ENCODE data around the gene RNF150.
"Not testable (repeated sequence)": the region's sequence is repeated elsewhere in the genome, so short reads cannot be mapped to it uniquely, and the experiment has no call there.

The RNF150 gene

GRCh38 chr4:141074098-141074878 lies 59.0 kb downstream of the RNF150 start:
- no peak for DNase-seq

DNA sequence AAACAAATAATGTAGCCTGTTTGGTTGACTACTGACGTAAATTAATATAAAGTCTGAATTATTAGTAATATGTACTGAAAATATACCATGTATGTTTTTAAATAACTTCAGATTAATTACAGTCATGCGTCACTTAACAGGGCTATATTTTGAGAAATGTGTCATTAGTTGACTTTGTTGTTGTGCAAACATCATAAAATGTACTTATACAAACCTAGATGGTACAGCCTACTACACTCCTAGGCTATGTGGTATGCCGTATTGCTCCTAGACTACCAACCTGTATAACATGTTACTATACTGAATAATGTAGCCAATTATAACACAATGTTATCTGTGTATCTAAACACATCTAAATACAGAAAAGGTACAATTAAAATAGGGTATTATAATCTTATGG lies 66.6 kb downstream of the RNF150 start:
- no peak for DNase-seq

GRCh38 chr4:141065872-141066271 lies 67.4 kb downstream of the RNF150 start:
- no peak for DNase-seq

GRCh38 chr4:141062651-141063050 lies 70.6 kb downstream of the RNF150 start:
- DNase-seq, result no peak

DNA sequence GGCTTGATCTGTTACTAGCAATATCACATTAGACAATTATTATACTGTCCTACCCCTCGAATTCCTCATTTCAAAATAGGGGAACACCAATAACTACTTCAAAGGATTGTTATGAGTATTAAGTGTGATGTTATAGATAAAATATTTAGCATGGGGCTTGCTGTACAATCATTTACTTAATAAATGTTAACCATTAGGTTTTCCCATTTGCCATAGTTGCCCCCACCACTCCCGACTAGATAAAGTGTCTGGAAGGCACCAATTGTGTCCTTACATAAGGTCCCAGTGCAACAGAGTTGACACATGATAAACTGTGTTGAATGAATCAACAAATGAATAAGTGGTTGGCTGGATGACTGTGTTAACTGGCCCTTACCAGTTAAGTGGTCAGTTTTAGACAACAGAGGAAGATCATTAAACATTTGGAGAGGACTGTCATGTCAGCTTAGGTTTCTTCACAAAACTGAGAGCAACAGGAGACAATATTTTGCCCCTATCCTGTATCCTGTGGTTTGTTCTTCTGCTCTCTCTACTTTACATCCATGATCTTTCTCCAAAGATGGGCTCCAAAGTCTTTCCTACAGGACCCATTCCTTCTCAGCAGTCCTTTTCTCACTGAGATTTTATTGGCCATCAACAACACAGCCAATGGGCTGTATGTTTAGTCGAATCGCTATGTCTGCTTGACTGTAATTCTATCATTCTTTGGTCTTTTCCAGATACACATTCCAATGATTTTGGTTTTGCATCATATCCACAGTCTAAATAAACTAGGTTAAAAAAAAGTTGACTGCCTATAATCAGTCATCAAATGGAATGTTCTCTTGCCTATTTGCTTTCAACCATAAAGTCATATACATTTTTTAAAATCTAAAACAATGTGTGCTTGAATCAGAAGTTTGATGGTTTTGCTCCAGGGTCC lies 74.4 kb downstream of the RNF150 start:
- no peak for DNase-seq

DNA sequence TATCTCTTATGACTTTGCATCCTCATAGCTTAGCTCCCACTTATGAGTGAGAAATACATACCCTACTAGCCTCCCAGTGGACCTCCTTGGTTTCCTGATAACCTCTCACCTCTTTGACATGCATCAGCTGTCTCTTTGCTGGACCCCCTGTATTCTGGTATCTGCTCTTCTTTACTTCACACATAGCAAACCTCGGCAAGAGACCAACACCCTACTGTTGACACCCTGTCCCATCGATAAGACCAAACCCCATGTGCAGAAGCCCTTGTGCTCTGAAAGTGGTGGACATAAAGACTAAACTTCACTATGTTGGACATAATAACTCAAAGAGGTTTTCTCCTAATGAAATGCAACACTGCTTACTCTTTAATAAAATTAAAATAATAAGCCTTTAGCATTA lies 75.7 kb downstream of the RNF150 start:
- no peak for DNase-seq

GRCh38 chr4:141056473-141056872 lies 76.8 kb downstream of the RNF150 start:
- DNase-seq, result no peak

GRCh38 chr4:141054446-141054845 lies 78.8 kb downstream of the RNF150 start:
- DNase-seq, result no peak

DNA sequence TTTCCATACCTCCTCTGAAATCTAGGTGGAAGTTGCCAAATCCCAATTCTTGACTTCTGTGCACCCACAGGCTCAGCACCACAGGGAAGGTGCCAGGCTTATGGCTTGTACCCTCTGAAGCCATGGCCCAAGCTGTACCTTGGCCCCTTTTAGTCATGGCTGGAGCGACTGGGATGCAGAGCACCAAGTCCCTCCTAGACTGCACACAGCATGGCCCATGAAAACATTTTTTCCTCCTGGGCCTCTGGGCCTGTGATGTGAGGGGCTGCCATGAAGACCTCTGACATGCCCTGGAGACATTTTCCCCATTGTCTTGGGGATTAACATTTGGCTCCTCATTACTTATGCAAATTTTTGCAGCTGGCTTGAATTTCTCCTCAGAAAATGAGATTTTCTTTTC lies 82.3 kb downstream of the RNF150 start:
- not testable (repeated sequence) for DNase-seq

DNA sequence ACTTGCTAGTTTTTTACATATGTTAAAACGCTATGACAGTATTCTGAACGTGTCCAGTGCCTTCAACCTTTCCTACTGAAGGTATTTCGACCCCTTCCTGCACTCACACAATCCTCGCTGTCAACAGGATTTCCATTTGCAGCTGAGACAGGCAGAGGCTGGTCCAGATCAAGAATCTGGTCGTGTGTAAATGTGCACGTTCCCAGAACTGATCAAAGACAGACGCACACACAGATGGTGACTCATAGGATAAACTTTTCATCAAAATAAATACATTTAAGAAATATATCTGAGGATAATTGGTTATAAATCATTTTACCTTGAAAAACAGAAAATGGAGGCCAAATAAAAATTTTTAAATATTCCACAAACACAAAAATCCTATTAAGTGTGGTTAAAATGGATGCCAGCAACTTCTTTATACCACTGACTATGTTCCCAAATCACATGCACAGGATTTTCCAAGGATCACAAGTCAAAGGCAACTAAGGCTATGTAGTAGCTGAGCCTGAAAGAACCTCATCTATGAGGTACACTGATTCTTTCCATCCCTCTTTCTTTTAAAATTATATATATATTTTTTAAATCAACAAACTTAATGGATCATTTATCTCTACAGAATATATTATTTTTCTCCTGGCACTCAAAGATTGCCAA lies 85.9 kb downstream of the RNF150 start:
- DNase-seq, result no peak

DNA sequence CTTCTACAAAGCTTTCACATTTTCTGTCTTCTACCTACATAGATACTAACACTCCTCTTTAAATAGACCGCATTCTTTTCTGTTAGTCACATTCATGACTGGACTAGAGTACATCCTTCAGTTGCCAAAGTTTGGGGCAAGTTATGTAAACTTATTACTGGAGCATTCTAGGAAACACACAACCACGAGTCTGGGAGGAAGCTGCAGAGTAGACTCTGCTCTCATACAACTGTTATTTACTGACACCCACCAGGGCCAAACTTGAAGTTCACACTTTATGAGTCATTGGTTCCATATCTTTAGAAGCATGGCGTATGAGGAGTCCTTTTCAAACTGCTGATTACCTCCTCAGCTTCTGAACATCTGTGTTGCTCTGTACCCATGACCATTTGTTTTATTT lies 87.0 kb downstream of the RNF150 start:
- no peak for DNase-seq

- DNase-seq, result no peak
These were observed 87.4 kb downstream of the RNF150 start for GRCh38 chr4:141045848-141046247.

GRCh38 chr4:141041021-141041476 lies 92.2 kb downstream of the RNF150 start:
- no peak for DNase-seq

DNA sequence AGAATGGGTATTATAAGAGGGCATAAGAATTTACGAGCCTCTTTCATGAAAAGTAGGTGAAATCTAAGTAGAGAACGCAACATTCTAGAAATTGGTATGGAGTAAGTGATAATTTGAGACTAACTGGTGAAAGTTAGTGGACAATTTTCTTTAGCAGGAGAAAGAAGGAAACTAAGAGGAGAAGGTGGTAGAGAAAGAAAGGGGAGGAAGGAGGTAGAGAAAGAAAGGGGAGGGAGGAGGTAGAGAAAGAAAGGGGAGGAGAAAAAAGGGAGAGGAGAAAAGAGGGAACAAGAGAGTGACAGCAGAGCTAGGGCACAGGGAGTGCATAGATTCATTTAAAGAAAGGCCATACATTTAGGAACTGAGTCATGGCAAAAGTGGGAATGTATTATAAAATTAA lies 94.1 kb downstream of the RNF150 start:
- DNase-seq, result no peak

DNA sequence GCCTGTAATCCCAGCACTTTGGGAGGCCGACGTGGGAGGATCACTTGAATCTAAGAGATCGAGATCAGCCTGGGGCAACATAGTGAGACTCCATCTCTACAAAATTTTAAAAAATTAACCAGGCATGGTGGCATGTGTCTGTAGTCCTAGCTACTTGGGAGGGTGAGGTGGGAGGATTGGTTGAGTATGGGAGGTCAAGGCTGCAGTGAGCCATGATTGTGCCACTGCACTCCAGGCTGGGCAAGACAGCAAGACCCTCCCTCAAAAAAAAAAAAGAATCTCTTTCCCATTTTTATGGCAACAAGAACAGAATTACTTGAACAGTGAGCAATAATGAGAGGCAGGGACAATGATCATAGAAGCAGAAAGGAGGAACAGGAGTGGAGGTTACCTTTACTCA lies 94.8 kb downstream of the RNF150 start:
- no peak for DNase-seq

- DNase-seq, result no peak
These were observed 95.8 kb downstream of the RNF150 start for GRCh38 chr4:141037446-141037845.

DNA sequence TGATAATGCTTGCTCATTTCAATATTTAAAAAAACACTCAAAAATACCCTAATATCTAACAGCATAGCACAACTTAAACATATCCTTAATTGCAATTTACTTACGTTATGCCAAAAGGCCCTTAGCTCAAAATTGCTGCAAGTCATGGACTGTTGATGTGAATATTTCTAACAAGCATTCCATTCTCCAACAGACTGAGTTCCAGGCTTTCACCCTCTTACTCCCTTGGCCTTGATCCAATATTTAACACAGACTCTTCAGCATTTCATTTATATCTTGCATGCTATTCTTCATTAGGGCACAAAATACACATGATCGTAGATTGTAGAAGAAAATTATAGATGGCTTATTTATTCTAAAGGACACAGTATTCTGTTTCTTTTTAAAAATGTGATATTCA lies 96.5 kb downstream of the RNF150 start:
- DNase-seq, result no peak

DNA sequence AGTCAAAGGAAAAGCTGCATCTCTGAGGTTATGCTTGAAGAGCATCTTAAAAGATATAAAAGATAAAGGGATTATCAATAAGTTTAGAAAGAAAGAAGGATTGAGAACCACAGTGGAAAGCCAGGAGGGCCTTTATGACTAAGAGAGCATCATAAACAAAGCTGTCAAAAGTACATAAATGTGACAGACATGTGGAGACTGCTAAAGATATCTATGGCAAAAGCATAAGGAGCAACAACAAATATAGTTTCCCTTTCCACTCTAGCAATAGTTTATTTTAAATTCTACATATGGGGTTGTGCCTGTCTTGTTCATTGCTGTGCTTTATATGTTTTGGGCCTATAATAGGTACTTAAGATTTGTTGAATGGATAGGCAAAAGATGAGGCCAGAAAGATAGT lies 97.3 kb downstream of the RNF150 start:
- no peak for DNase-seq

DNA sequence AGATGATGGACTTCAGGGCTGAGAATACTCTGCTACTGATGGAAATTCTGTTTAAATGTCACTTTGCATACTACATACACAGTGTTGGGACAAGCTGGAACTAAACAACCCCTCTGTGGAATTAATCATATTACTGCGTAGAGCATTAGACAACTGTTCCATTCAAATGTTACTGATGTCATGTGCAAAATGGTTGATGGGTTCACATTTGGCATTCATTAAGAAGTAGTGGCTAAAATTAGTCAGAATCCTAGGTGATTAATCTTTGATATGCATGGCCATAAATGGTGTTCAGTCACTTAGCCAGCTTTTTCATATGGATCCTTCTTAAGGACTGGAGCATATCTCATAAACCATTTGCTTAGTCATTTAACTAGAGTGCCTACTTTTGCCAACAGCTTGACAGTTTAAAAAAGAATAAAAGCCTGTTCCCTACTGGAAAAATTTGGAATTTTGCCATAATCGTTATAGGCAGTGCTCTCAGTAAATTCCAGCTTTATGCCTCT lies 105.2 kb downstream of the RNF150 start:
- no peak for DNase-seq

GRCh38 chr4:141027421-141027820 lies 105.8 kb downstream of the RNF150 start:
- no peak for DNase-seq

GRCh38 chr4:141026900-141027299 lies 106.4 kb downstream of the RNF150 start:
- no peak for DNase-seq

- DNase-seq, result no peak
These were observed 110.2 kb downstream of the RNF150 start for GRCh38 chr4:141023051-141023450.

GRCh38 chr4:141022111-141022695 lies 111.1 kb downstream of the RNF150 start:
- no peak for DNase-seq

Measured in stimulated activated CD4-positive, alpha-beta T cell treated with anti-CD3 and anti-CD28 coated beads, Interleukin-4, amount 100 ng/mL, for 24 hours (primary cell).